GM12892 (cell line): ENCODE results near the gene ZNF398. TPM values are rescaled to one million over a fixed set of nuclear protein-coding genes. Genes with fewer than 3 reads are reported as not detected.

ENCODE experiments used
- DNase-seq: peaks from one replicate; pipeline ENCODE4 v3.0.0; 2011; ENCODE audit not compliant: insufficient read length
- FAIRE-seq: peaks from 2 replicates; lab custom pipeline; 2011; peaks lifted over from hg19 to GRCh38; lab: Jason Lieb, UNC
- POLR2A ChIP-seq: IDR thresholded peaks from 2 replicates; pipeline ENCODE4 v1.6.1; 2011; ENCODE audit warnings: low read depth, low read length, control low read depth
- POLR2AphosphoS5 ChIP-seq: IDR thresholded peaks from 2 replicates; pipeline ENCODE4 v1.6.1; 2011; ENCODE audit warnings: low read depth, low read length, control low read depth
- TAF1 ChIP-seq: IDR thresholded peaks from 2 replicates; pipeline ENCODE4 v1.6.1; 2011; ENCODE audit warnings: low read depth, mild to moderate bottlenecking, control low read depth, low read length, borderline replicate concordance
- polyA plus RNA-seq: library from polyadenylated mRNA; unstranded; fragments of >200 nt; gene quantifications from one replicate; pipeline ENCODE4 v1.2.1, GENCODE V29; 2012; ENCODE audit warnings: missing spikeins, inconsistent platforms; ENCODE audit not compliant: missing spikeins

Gene ZNF398, protein sequence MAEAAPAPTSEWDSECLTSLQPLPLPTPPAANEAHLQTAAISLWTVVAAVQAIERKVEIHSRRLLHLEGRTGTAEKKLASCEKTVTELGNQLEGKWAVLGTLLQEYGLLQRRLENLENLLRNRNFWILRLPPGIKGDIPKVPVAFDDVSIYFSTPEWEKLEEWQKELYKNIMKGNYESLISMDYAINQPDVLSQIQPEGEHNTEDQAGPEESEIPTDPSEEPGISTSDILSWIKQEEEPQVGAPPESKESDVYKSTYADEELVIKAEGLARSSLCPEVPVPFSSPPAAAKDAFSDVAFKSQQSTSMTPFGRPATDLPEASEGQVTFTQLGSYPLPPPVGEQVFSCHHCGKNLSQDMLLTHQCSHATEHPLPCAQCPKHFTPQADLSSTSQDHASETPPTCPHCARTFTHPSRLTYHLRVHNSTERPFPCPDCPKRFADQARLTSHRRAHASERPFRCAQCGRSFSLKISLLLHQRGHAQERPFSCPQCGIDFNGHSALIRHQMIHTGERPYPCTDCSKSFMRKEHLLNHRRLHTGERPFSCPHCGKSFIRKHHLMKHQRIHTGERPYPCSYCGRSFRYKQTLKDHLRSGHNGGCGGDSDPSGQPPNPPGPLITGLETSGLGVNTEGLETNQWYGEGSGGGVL
- 4.4 TPM for polyA plus RNA-seq

DNA sequence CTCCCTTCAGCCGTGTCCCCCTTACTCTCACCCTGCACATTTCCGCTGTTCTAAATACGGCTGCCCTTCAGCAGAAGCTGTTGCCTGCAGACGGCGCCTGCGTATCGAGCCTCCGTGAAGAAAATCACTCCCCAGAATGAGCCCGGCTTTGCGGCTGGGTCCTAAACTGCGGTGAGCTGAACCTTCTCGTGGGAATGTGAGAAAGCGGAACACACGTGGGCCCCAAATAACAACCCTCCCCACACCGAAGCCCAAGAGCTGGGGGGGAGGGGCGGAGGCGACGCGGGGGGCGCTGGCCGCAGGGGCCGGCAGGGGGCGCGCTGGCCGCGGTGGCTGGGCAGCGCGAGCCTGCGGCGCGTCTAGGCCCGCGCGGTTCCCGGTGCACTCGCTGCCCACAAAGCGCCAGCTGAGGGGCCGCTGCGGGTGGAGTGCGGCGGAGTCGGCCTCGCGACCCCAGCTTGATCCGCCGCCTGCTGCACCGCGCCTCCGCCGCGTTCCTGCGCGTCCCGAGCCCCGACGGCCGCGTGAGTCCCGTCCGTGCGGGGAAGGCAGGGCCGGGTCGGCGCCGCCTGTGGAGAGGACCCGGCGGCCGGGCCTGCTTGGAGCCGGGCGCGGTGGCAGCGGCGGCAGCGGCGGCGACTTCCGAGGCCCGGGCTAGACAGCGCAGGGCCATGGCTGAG, at the start of gene ZNF398:
ZNF398 (plus strand) TSS at position 382 of the 680 bp plus-strand sequence; CDS start at position 672, 290 bp downstream.
- TF ChIP-seq TAF1 (peak; percentile 61; the same call in 1 of the 2 replicates), POLR2A (peak; percentile 69; the same call in 1 of the 2 replicates), POLR2AphosphoS5 (peak; percentile 62; the same call in 1 of the 2 replicates)
- DNase-seq: peak; percentile 83
- FAIRE-seq: peak; percentile 89

DNA sequence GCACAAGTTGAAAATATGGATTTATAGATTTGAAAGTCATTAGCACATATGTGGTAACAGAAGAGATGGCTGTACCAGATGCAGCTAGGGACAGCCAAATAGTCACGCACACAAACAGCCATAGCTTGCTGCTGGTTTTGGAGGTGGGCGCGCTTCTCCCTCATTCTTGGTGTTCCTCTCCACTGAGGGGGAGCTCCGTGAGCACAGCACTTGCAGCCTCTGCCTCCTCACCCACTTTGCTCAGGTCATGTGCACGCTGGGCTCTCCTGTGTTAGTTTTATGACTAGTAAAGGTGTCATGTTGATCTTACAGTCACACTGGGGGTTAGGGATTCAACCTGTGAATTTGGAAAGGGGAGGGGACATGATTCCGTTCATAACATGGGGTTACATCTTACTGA, 48.2 kb upstream of the ZNF398 start:
- FAIRE-seq: no peak
- no peak for DNase-seq
- TF ChIP-seq POLR2AphosphoS5 (no peak), TAF1 (no peak)

DNA sequence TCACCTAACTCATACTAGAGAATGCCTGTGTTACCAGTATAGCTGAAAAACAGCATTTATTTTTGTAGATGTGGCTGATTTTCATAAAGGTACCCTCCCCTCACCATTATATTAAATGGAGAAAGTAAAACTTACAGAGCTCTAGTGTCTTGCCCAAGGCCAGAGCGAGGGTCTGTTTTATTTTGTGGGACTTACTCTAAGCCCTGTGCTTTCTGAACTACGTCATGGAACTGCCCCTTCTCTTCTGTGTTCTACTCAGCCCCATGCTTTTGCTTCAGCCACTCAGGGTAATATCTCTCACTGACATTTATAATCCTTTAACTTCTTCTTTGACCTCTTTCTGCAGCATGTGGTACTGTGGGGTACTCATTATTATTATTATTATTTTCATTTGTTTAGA, 46.4 kb upstream of the ZNF398 start:
- FAIRE-seq (no peak), DNase-seq (no peak)
- TF ChIP-seq TAF1: no peak
- TF ChIP-seq POLR2AphosphoS5: no peak
- no peak for TF ChIP-seq POLR2A

DNA sequence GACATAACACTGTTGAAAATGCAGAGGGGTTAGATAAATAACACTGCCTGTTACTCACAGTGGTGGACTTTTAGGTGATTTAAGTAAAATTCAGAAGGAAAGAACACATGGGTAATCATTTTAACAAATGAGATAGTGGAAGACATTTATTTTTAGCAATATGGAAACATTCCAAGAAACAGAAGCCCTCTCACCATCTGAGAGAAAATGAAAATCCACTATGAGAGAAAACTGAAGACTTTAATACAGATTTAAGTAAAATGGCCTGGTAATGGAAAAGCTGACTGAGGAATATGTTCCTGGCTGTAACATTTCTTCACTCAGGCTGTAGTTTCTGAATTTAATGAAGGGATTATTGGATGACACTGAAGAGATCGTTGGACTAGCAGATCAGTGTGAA, 44.6 kb upstream of the ZNF398 start:
- FAIRE-seq: no peak
- TF ChIP-seq POLR2A (no peak), TAF1 (no peak), POLR2AphosphoS5 (no peak)
- no peak for DNase-seq

DNA sequence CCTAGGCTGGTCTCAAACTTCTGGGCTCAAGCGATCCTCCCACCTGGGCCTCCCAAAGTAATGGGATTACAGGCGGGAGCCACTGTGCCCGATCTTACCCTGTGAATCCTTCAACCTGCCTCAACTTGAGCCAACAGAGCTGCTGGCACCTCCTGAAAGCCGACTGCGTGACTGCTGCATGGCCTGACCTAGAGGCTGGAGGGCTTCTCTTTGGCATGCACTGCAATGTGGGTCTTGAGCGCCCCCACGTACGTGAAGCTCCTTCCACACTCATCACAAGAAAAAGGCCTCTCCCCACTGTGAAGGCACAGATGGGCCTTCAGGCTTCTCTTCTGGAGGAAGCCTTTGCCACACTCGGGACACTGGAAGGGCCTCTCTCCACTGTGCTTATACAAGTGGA, 43.8 kb upstream of the ZNF398 start:
- FAIRE-seq: no peak
- no peak for DNase-seq
- no peak for TF ChIP-seq POLR2A
- no peak for TF ChIP-seq TAF1
- TF ChIP-seq POLR2AphosphoS5: no peak

DNA sequence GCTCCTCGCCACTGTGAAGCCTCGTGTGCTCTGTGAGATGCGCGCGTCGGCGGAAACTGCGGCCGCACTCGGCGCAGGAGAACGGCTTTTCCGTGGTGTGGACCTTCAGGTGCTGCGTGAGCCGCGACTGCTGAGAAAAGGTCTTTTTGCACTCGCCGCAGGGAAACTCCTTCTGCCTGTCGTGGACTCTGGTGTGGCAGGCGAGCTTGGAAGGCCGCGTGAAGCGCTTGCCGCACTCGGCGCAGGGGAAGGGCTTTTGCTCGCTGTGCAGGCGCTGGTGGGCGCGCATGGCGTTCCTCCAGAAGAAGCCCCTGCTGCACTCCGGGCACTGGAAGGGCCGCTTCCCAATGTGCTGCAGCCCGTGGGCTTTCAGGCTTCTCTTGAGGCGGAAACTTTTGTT, 43.0 kb upstream of the ZNF398 start:
- FAIRE-seq (no peak), DNase-seq (no peak)
- TF ChIP-seq POLR2A: no peak
- no peak for TF ChIP-seq POLR2AphosphoS5
- no peak for TF ChIP-seq TAF1

DNA sequence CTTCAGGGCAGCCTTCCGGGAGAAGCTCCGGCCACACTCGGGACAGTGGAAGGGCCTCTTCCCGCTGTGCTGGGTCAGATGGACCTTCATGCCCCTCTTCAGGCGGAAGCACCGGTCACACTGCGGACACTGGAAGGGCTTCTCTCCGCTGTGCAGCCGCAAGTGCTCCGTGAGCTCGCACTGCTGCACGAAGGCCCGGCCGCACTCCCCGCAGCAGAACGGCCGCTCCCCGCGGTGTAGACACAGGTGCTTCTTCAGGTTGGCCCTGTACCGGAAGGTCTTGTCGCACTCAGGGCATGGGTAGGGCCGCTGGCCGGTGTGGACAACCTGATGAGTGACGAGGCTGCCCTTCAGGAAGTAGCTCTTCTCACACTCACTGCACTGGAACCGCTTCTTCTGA, 42.5 kb upstream of the ZNF398 start:
- DNase-seq (no peak), FAIRE-seq (no peak)
- TF ChIP-seq POLR2AphosphoS5 (no peak), POLR2A (no peak), TAF1 (no peak)

DNA sequence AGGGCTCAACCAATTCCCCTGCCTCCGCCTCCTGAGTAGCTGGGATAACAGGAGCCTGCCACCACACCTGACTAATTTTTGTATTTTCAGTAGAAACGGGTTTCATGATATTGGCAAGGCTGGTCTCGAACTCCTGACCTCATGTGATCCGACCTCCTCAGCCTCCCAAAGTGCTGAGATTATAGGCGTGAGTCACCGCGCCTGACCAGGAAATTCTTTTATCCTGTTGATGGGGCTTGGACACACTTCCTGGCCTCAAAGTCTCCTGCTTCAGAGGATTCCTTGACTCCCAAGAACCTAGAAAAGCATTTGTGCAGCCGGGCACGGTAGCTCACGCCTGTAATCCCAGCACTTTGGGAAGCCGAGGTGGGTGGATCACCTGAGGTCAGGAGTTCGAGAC, 37.3 kb upstream of the ZNF398 start:
- DNase-seq (no peak), FAIRE-seq (no peak)
- TF ChIP-seq TAF1: no peak
- no peak for TF ChIP-seq POLR2A
- TF ChIP-seq POLR2AphosphoS5: no peak

DNA sequence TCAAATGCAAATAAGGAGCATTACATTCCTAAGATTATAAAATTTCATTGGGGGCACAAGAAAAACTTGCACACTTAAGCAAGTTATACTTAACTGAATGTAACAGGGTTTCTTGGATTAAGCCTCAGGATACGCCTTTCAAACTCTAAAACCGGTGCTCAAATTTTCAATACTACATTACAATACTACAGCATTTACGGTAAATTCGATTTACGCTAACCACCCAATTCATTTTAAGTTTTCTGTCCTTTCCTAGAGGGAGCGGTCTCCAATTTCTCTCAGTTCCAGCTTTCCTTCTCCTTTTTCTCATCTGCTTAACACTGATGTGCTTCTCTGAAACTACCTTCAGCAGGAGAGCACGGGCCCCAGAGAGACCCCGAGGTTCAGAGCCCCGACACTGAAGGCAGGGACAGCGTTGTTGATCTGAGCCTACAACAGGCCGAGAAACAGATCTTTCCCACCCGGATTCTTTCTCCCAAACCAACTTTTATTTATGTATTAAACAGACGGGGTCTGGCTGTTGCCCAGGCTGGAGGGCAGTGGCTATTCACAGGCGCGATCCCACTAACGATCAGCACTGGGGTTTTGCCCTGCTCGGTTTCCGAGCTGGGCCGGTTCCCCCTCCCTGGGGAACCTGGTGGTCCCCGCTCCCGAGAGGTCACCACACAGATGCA, 21.9 kb upstream of the ZNF398 start:
- DNase-seq (no peak), FAIRE-seq (no peak)
- TF ChIP-seq POLR2A (no peak), TAF1 (no peak), POLR2AphosphoS5 (no peak)

DNA sequence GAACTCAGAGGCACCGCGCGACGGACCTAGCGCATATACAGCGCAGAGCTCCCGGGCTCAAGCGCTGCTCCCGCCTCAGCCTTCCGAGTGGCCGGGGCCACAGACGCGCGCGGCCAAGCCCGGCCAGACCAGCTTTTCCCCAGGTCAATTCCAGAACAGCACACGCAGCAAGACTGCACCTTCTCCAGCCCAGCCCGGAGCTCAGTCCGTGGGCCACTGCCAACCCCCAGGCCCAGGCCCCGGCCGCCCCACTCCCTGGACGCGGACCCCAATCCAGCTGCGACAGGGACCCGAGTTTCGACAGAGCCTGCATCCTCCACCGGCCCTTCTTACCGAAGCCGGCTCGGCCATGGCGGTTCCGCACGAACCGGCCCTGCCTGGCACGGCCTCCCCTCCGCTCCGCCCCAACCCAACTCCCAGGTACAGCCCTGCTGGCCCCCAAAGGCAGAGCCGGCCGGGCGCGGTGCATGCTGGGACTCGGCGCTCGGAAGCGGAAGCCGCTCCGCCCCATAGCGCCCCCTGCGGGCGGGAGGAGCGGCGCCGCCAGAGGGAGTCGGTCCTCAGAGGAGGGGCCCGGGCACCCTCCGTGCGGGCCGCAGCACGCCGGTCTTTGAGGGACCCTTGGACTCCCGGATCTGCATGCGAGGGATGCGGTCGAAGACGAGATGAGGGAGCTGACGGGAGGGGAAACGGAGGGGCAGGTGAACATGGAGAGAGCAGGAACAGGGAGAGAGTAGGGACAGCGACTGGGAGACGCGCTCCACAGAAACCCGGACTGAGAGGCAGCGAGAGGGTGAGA, 21.2 kb upstream of the ZNF398 start, which contains the start of gene ZNF425:
ZNF425 (minus strand) TSS at position 462 of the 799 bp plus-strand sequence; CDS start at position 351, 111 bp downstream.
- FAIRE-seq (peak; percentile 90), DNase-seq (peak; percentile 94)
- peak; percentile 97 for TF ChIP-seq POLR2A
- peak; percentile 94 for TF ChIP-seq TAF1
- peak; percentile 94 for TF ChIP-seq POLR2AphosphoS5
